HepG2 (cell line): ENCODE measurements around the gene FNDC3B. TPM values are rescaled to one million over a fixed set of nuclear protein-coding genes. Genes with fewer than 3 reads are reported as not detected.

ENCODE experiments used
- CREB1 ChIP-seq, 2 experiments: fragments of 450-650 bp in 1 of 2; IDR thresholded peaks; 2 replicates each; pipeline ENCODE4 v1.6.1; 2016 to 2017; ENCODE audit warnings: control low read depth in 1 of 2, mild to moderate bottlenecking in 1 of 2, missing compliant biosample characterization in 1 of 2, missing genetic modification characterization in 1 of 2
- GATA4 ChIP-seq: sonication (generic); IDR thresholded peaks from 2 replicates; pipeline ENCODE4 v1.6.1; 2016; ENCODE audit warnings: antibody characterized with exemption, low read depth, borderline replicate concordance
- JUND ChIP-seq: sonication (generic); formaldehyde crosslinking; IDR thresholded peaks from 2 replicates; pipeline ENCODE4 v1.8.0; 2022; ENCODE audit warnings: mild to moderate bottlenecking, missing genetic modification reagents
- KDM1A ChIP-seq: IDR thresholded peaks from 2 replicates; pipeline ENCODE4 v1.6.1; 2016; ENCODE audit warnings: missing compliant biosample characterization
- KDM2A ChIP-seq: sonication (generic); formaldehyde crosslinking; IDR thresholded peaks from 2 replicates; pipeline ENCODE4 v1.4.0; 2020; ENCODE audit warnings: low read depth, missing genetic modification reagents, borderline replicate concordance
- KDM6A ChIP-seq: IDR thresholded peaks from 2 replicates; pipeline ENCODE4 v1.6.1; 2016; ENCODE audit warnings: low read depth
- KLF11 ChIP-seq: IDR thresholded peaks from 2 replicates; pipeline ENCODE4 v1.6.1; 2016; ENCODE audit warnings: missing compliant biosample characterization
- MIER2 ChIP-seq: IDR thresholded peaks from 2 replicates; pipeline ENCODE4 v1.6.1; 2016; ENCODE audit warnings: missing biosample characterization, missing genetic modification reagents
- MIER3 ChIP-seq: IDR thresholded peaks from 2 replicates; pipeline ENCODE4 v1.6.1; 2016; ENCODE audit warnings: missing compliant biosample characterization, borderline replicate concordance
- MYNN ChIP-seq: sonication (generic); formaldehyde crosslinking; IDR thresholded peaks from 2 replicates; pipeline ENCODE4 v1.4.0; 2020; ENCODE audit warnings: mild to moderate bottlenecking, low read depth, missing genetic modification reagents
- POGZ ChIP-seq: sonication (generic); formaldehyde crosslinking; IDR thresholded peaks from 2 replicates; pipeline ENCODE4 v1.4.0; 2020; ENCODE audit warnings: mild to moderate bottlenecking, missing genetic modification reagents
- POLR2A ChIP-seq, 2 experiments: IDR thresholded peaks; 2 replicates each; pipeline ENCODE4 v1.6.1; 2011; ENCODE audit warnings: low read depth in 2 of 2, low read length in 2 of 2, mild to moderate bottlenecking in 1 of 2, moderate library complexity in 1 of 2; ENCODE audit not compliant: insufficient read depth in 1 of 2
- RFXANK ChIP-seq: IDR thresholded peaks from 2 replicates; pipeline ENCODE4 v1.6.1; 2016
- WIZ ChIP-seq: sonication (generic); formaldehyde crosslinking; IDR thresholded peaks from 2 replicates; pipeline ENCODE4 v1.5.1; 2020; ENCODE audit warnings: mild to moderate bottlenecking, missing genetic modification reagents
- ZBTB20 ChIP-seq: sonication (generic); formaldehyde crosslinking; IDR thresholded peaks from 2 replicates; pipeline ENCODE4 v1.8.1; 2023; ENCODE audit warnings: missing genetic modification reagents, low read depth, mild to moderate bottlenecking, borderline replicate concordance
- ZFP1 ChIP-seq: IDR thresholded peaks from 2 replicates; pipeline ENCODE4 v1.6.1; 2016
- ZFP36 ChIP-seq: fragments of 150-350 bp; IDR thresholded peaks from 2 replicates; pipeline ENCODE4 v1.6.1; 2018; ENCODE audit warnings: borderline replicate concordance, low read length, low read depth; ENCODE audit not compliant: partially characterized antibody
- ZFYVE20 ChIP-seq: sonication (generic); formaldehyde crosslinking; IDR thresholded peaks from 2 replicates; pipeline ENCODE4 v1.8.0; 2023; ENCODE audit warnings: low read depth, mild to moderate bottlenecking, moderate library complexity, missing genetic modification reagents, borderline replicate concordance
- ZNF143 ChIP-seq: sonication (generic); formaldehyde crosslinking; IDR thresholded peaks from 2 replicates; pipeline ENCODE4 v1.4.0; 2020; ENCODE audit warnings: missing genetic modification reagents
- ZNF17 ChIP-seq: sonication (generic); formaldehyde crosslinking; IDR thresholded peaks from 2 replicates; pipeline ENCODE4 v1.5.0; 2020; ENCODE audit warnings: mild to moderate bottlenecking, missing genetic modification reagents
- ZNF251 ChIP-seq: sonication (generic); formaldehyde crosslinking; IDR thresholded peaks from 2 replicates; pipeline ENCODE4 v1.9.0; 2021; ENCODE audit warnings: mild to moderate bottlenecking, missing genetic modification reagents
- ZNF468 ChIP-seq: sonication (generic); formaldehyde crosslinking; IDR thresholded peaks from 2 replicates; pipeline ENCODE4 v1.8.0; 2022; ENCODE audit warnings: mild to moderate bottlenecking, moderate library complexity, missing genetic modification reagents
- ZNF788 ChIP-seq: sonication (generic); formaldehyde crosslinking; IDR thresholded peaks from 2 replicates; pipeline ENCODE4 v1.5.0; 2020; ENCODE audit warnings: mild to moderate bottlenecking, missing genetic modification reagents, borderline replicate concordance
- polyA plus RNA-seq, 8 experiments: library from polyadenylated mRNA; depleted of rRNA in 3 of 8; stranded (reverse) in 7 of 8; unstranded in 1 of 8; fragments of >200 nt; fragmentation: Illumina TruSeq in 4 of 8; extraction: Trizol in 4 of 8; gene quantifications; 2 replicates each; pipeline versions ENCODE4 v1.2.1 to v1.2.3, GENCODE V29; 2011 to 2016; ENCODE audit warnings: low read depth in 4 of 8, missing spikeins in 1 of 8, mixed read lengths in 1 of 8; ENCODE audit not compliant: insufficient read depth in 1 of 8
- total RNA-seq, 5 experiments: library from RNA; depleted of rRNA; stranded (reverse); fragments of >200 nt; fragmentation: Illumina TruSeq; extraction: Trizol; gene quantifications; 2 replicates each; pipeline ENCODE4 v1.2.3, GENCODE V29; 2016; ENCODE audit warnings: low read depth in 1 of 5
- TF ChIP-seq, protein P1 (sequence below): sonication (generic); formaldehyde crosslinking; IDR thresholded peaks from 2 replicates; pipeline ENCODE4 v1.4.0; 2020; ENCODE audit warnings: missing genetic modification reagents
- TF ChIP-seq, protein P2 (sequence below): IDR thresholded peaks from 2 replicates; pipeline ENCODE4 v1.6.1; 2018; ENCODE audit warnings: missing genetic modification reagents, mild to moderate bottlenecking, missing compliant biosample characterization
- TF ChIP-seq, protein P3 (sequence below): sonication (generic); formaldehyde crosslinking; IDR thresholded peaks from 2 replicates; pipeline ENCODE4 v1.8.0; 2022; ENCODE audit warnings: missing genetic modification reagents, mild to moderate bottlenecking, borderline replicate concordance
- TF ChIP-seq, protein P4 (sequence below): sonication (generic); formaldehyde crosslinking; IDR thresholded peaks from 2 replicates; pipeline ENCODE4 v1.9.0; 2021; ENCODE audit warnings: missing genetic modification reagents, borderline replicate concordance

Gene FNDC3B
- total and polyA plus RNA-seq, 2 of the 13 experiments (the other 11 are each of a cell fraction or from before 2014, with no cell fraction given) = 74.8 to 103 TPM

DNA sequence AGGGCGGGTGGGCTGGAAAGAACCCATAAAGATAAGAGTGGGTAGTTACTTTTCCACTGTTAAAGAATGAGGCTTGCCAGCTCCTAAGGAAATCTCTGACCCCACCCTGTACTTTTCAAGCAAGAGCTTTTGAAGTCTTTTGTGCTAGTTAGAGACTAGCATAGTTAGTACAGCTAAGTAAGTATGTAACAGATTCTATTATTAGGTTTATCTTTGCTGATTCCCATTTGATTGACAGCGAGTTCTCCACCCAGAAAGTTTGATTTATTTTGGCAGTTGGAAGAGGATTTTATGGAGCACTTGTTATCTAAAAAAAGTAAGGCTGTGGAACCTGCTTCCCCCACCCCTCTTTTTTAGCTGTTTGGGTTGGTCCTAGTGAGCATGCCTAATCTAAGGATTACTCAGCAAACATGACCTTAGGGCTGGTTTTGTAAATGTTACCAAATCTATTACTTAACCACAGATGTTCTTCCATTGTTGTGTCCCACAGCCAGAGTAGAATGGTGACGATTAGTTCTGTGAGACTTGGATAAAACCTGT lies 57.6 kb downstream of the FNDC3B start (continued):
- TF ChIP-seq, protein P1, sequence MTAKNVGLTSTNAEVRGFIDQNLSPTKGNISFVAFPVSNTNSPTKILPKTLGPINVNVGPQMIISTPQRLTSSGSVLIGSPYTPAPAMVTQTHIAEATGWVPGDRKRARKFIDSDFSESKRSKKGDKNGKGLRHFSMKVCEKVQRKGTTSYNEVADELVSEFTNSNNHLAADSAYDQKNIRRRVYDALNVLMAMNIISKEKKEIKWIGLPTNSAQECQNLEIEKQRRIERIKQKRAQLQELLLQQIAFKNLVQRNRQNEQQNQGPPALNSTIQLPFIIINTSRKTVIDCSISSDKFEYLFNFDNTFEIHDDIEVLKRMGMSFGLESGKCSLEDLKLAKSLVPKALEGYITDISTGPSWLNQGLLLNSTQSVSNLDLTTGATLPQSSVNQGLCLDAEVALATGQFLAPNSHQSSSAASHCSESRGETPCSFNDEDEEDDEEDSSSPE (CRISPR knock-in tag) = no peak
- TF ChIP-seq GATA4 (peak; percentile 77; the same call in 1 of the 2 replicates), KLF11 (CRISPR knock-in tag) (no peak), MIER2 (CRISPR knock-in tag) (no peak), KDM2A (CRISPR knock-in tag) (no peak), KDM1A (CRISPR knock-in tag) (peak; percentile 64; the same call in 1 of the 2 replicates), ZNF251 (CRISPR knock-in tag) (no peak), ZNF468 (CRISPR knock-in tag) (no peak), POGZ (CRISPR knock-in tag) (peak; percentile 79), ZNF143 (CRISPR knock-in tag) (no peak), CREB1 (IDR thresholded peaks at IDR 0.05) (no peak), CREB1 (CRISPR knock-in tag; IDR thresholded peaks at IDR 0.05) (peak; percentile 77), RFXANK (CRISPR knock-in tag) (no peak), POLR2A (IDR thresholded peaks at IDR 0.05; ENCODE audit: insufficient read depth in 1 of 2, low read depth in 2 of 2, low read length in 2 of 2) (no peak), WIZ (CRISPR knock-in tag) (no peak), ZBTB20 (CRISPR knock-in tag) (peak; percentile 65; the same call in 1 of the 2 replicates), ZFYVE20 (CRISPR knock-in tag) (no peak), ZNF17 (CRISPR knock-in tag) (no peak), JUND (no peak), ZFP36 (no peak), KDM6A (0 out of 2 replicates have a peak, but pooled peaks have one; percentile 34), MIER3 (CRISPR knock-in tag) (peak; percentile 88; the same call in 1 of the 2 replicates), ZFP1 (peak; percentile 65; the same call in 1 of the 2 replicates), MYNN (no peak), ZNF788 (CRISPR knock-in tag) (no peak)
- TF ChIP-seq, protein P2, sequence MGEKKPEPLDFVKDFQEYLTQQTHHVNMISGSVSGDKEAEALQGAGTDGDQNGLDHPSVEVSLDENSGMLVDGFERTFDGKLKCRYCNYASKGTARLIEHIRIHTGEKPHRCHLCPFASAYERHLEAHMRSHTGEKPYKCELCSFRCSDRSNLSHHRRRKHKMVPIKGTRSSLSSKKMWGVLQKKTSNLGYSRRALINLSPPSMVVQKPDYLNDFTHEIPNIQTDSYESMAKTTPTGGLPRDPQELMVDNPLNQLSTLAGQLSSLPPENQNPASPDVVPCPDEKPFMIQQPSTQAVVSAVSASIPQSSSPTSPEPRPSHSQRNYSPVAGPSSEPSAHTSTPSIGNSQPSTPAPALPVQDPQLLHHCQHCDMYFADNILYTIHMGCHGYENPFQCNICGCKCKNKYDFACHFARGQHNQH (CRISPR knock-in tag) = 0 out of 2 replicates have a peak, but pooled peaks have one; percentile 54
- TF ChIP-seq, protein P3, sequence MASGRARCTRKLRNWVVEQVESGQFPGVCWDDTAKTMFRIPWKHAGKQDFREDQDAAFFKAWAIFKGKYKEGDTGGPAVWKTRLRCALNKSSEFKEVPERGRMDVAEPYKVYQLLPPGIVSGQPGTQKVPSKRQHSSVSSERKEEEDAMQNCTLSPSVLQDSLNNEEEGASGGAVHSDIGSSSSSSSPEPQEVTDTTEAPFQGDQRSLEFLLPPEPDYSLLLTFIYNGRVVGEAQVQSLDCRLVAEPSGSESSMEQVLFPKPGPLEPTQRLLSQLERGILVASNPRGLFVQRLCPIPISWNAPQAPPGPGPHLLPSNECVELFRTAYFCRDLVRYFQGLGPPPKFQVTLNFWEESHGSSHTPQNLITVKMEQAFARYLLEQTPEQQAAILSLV (CRISPR knock-in tag) = no peak
- TF ChIP-seq, protein P4, sequence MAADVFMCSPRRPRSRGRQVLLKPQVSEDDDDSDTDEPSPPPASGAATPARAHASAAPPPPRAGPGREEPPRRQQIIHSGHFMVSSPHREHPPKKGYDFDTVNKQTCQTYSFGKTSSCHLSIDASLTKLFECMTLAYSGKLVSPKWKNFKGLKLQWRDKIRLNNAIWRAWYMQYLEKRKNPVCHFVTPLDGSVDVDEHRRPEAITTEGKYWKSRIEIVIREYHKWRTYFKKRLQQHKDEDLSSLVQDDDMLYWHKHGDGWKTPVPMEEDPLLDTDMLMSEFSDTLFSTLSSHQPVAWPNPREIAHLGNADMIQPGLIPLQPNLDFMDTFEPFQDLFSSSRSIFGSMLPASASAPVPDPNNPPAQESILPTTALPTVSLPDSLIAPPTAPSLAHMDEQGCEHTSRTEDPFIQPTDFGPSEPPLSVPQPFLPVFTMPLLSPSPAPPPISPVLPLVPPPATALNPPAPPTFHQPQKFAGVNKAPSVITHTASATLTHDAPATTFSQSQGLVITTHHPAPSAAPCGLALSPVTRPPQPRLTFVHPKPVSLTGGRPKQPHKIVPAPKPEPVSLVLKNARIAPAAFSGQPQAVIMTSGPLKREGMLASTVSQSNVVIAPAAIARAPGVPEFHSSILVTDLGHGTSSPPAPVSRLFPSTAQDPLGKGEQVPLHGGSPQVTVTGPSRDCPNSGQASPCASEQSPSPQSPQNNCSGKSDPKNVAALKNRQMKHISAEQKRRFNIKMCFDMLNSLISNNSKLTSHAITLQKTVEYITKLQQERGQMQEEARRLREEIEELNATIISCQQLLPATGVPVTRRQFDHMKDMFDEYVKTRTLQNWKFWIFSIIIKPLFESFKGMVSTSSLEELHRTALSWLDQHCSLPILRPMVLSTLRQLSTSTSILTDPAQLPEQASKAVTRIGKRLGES = no peak
